RPMI7951 (cell line): ENCODE measurements around the gene ACACA. TPM values are rescaled to one million over a fixed set of nuclear protein-coding genes. Genes with fewer than 3 reads are reported as not detected.
"Not testable (repeated sequence)": the region's sequence is repeated elsewhere in the genome, so short reads cannot be mapped to it uniquely, and the experiment has no call there.

ENCODE experiments used
- DNase-seq: peaks from one replicate; pipeline ENCODE4 v3.0.0-alpha.2; 2012; ENCODE audit warnings: low read depth
- total RNA-seq: library from RNA; depleted of rRNA; stranded (reverse); fragments of >200 nt; shearing (Covaris generic); gene quantifications from 2 replicates; pipeline ENCODE4 v1.2.3, GENCODE V29; 2014

ACACA gene
- total RNA-seq, 1 experiment from 2014 or later, result 15.6 TPM

DNA sequence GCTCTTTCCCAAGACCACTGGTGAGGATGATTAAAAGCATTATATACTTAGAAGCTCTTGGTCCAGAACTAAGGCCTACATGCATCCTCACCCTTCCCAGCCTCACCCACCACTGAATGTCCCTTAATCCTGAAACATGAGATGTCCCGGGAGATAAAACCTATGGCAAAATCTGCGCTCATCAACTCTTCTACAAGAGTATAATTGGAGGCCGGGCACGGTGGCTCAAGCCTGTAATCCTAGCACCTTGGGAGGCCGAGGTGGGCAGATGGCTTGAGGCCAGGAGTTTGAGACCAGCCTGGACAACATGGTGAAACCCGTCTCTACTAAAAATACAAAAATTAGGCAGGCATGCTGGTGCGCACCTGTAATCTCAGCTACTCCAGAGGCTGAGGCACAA, 13.3 kb downstream of the ACACA start:
- DNase-seq, result no peak

- DNase-seq, result peak; percentile 50
Measured at GRCh38 chr17:37392024-37392590, 14.5 kb downstream of the ACACA start.

- no peak for DNase-seq
Measured at GRCh38 chr17:37391146-37391545, 15.5 kb downstream of the ACACA start.

GRCh38 chr17:37389160-37389559, 17.5 kb downstream of the ACACA start:
- no peak for DNase-seq

DNA sequence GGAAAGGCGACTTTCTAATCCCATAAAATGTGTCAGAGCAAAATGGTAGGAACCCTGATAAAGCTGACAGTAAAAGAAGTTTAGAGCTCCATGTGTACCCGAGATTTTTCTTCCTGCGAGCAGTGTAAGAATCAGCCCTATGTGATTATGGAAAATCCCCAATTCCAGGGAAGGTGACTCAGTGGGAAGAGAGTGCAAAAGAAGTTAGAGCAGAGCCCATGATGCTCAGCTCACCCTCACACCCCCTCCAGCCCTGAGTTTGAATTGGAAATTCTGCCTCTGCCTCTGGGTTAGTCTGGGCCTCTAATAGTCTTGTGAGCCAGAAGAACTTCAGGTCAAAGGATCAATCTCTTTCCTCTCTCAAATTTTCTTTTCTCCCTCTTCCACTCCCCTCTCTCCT, 18.4 kb downstream of the ACACA start:
- peak; percentile 35 for DNase-seq

- no peak for DNase-seq
Measured at GRCh38 chr17:37386462-37386861, 20.2 kb downstream of the ACACA start.

- DNase-seq, result no peak
Measured at GRCh38 chr17:37385474-37385990, 21.1 kb downstream of the ACACA start.

GRCh38 chr17:37384560-37385149, 22.0 kb downstream of the ACACA start:
- no peak for DNase-seq

DNA sequence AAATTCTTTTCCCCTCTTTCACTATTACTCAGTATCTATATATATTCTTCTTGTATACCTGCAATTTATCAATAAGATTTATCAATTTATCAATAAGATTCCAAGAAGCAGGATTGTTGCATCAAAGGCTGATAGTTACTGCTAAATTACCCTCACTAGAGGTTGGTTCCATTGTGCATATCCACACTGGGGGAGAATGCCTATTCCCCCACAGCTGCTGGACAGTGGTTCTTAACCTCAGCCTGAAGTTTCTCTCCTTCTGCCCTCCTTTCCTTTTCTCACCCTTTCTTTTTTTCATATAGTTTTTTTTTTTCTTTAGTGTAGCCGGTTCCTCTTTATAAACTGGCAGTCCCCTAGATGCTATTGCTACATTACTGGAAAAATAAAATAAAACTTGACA, 24.6 kb downstream of the ACACA start:
- no peak for DNase-seq

GRCh38 chr17:37375706-37376105, 30.9 kb downstream of the ACACA start, which contains the start of gene C17orf78:
Gene C17orf78, plus strand, starts transcription at chr17:37375985. Its CDS starts 108 bp downstream, at chr17:37376093.
- no peak for DNase-seq

- DNase-seq, result peak; percentile 72
Measured at GRCh38 chr17:37373530-37374159, 33.0 kb downstream of the ACACA start.

DNA sequence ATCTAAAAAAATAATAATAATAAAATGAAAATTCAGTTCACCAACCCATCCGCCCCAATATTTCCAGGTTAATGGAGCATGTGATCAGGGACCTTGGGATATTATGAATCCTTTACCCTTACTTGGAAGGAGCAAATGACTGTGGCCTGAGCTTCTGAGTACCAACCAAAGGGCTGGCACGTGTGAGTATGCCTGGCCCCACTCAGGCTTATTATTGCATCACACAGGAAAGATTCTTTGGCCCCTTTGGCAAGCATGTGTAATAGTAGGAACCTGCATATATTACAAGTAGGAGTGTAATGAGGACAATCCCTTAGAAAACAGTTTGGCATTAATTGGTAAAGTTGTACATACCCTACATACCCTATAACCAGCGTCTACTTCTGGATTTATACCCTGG, 38.1 kb downstream of the ACACA start:
- DNase-seq, result no peak

GRCh38 chr17:37365589-37365988, 41.0 kb downstream of the ACACA start:
- DNase-seq, result no peak

GRCh38 chr17:37361543-37361942, 45.1 kb downstream of the ACACA start:
- no peak for DNase-seq

DNA sequence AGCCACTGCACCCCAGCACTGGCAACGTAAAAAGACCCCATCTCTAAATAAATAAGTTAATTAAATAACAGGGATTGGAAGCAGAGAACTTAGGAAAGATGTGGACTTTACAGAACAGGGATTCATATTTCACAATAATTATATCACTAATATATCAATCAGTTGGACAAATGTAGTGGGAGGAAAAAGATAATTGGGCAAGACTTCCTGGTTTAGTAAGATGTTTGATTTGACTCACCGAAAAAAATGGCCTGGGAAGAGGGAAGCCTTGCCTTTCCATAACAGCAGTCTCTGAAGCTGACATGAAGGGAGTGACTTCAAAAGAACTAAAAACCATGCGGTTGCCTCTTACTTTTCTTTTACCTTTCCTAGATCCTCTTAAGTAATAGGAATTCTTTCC, 46.0 kb downstream of the ACACA start:
- no peak for DNase-seq

GRCh38 chr17:37359682-37360188, 46.9 kb downstream of the ACACA start:
- DNase-seq, result no peak

DNA sequence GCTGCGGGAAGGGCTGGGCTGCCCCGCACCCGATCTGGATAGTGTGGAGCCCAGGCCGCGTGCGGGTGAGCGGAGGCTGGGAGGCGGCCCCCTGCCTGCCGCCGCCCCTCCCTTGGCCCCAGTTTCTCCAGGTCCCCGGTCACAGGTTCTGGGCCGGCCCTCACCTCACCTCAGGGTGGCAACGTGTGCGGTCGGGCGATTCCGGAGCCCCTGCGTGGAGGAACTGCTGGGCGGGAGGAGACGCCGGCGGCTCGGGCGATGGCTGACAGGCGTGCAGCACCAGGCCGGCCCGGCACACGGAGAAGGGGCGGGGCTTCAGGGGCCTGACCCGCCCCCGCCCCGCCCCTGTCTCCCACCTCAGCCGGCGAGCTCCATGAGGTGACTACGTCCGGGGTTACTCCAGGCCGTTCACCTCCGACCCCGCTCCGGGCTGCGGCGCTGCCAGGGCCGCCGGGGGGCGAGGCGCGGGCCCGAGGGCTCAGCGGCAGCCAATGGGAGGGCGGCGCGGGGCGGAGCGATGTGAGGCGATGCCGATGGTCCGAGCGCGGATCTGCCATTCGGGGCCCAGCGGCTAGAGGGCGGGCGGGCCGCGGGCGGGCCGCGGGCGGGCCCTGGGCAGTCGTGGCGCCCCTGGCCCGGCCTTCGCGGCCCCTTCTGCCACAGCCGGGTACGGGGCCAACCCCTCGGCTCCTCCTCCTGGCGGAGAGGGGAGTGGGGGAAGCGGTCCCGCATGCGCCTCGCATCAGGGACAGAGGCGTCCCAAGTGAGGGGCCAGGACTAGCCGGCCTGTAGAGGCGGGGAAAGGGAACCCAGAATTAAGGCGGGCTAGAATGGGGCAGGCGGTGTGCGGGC, 47.6 kb downstream of the ACACA start:
- peak; percentile 91 for DNase-seq

DNA sequence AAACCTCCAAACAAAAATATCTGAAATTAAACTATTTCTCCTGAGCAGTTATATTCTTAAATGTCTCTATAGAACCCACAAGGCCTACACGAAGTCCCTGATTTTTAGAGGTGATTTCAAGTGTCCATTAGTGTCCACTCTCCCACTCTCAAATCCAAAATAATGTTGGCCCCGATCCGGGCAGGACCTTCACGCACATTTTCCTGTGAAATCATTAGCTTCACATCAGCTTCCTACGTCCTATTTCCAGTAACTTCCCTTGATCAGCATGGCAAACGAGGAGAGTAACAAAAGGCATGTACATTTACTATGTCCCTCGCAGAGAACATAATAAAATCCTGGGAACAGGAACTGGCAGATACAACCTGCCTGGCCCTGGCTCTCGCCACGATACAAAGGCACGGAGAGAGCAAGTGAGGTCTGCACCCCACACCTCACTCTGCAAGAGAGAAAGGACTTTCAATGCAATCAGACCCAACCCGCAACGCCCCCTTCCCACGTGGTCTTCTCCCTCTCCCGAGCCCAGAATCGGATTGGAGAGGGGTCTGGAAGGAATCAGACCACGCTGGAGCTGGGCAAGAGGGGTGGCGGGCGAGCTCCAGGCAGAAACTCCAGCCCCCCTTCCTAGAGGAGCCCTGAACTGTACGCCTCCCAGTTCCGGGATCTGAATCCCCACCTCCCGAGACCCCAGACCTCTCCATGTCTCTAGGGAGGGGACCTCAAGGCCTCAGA, 48.4 kb downstream of the ACACA start:
- DNase-seq, result peak; percentile 61

- not testable (repeated sequence) for DNase-seq
Measured at GRCh38 chr17:37356796-37357569, 49.7 kb downstream of the ACACA start.

GRCh38 chr17:37346863-37347402, 59.7 kb downstream of the ACACA start:
- DNase-seq, result not testable (repeated sequence)
